LNCaP clone FGC (cell line): ENCODE measurements around the gene EMC1.
"Not testable (repeated sequence)": the region's sequence is repeated elsewhere in the genome, so short reads cannot be mapped to it uniquely, and the experiment has no call there.

Experiments used
- DNase-seq: peaks from one replicate; pipeline ENCODE4 v3.0.0-alpha.2; 2011; ENCODE audit warnings: low read depth
- H3K4me3 ChIP-seq: 2 replicates; pipeline ENCODE4 v1.5.1; 2011; ENCODE audit warnings: mild to moderate bottlenecking, low read depth, low read length, control low read depth
- CTCF ChIP-seq: IDR thresholded peaks from 2 replicates; pipeline ENCODE4 v1.5.1; 2012; ENCODE audit warnings: mild to moderate bottlenecking; ENCODE audit not compliant: control insufficient read depth, insufficient read depth; ENCODE audit errors: extremely low read depth

EMC1 gene

GRCh38 chr1:19251305-19252196 lies at the start of gene EMC1, which contains the start of gene MRTO4:
Gene EMC1 (minus strand): TSS chr1:19251524. CDS start chr1:19251509, 15 bp downstream.
Gene MRTO4 (plus strand): TSS chr1:19251805. CDS start chr1:19251836, 31 bp downstream.
- DNase-seq = no peak
- peak within 1 kb of the TSS; percentile 90 for H3K4me3 ChIP-seq
- no peak for TF ChIP-seq CTCF

- H3K4me3 ChIP-seq = no peak overlapping the region
- no peak for TF ChIP-seq CTCF
- DNase-seq = no peak
Measured at GRCh38 chr1:19300211-19300610, 48.9 kb upstream of the EMC1 start.

DNA sequence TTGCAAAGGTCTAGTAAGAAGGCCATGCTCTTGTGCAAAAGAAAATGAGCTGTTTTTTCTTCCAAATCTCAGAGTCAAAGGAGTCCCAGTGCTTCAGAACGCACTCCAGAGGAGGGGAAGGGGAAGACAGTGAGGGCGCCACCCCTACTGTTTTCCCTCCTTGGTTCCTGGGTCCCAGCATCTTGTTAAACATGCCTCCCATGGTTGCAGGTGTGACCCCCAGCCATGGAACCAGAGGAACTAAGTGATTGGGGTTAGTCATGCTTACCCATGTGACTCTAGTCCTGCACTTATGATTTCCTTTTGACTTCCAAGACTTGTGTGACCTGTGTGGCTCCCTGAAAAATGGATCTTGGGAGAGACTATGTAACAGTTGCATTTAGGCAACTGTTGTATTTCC lies 43.3 kb upstream of the EMC1 start:
- no peak for DNase-seq
- TF ChIP-seq CTCF = no peak
- H3K4me3 ChIP-seq = no peak overlapping the region

GRCh38 chr1:19289244-19289643 lies 37.9 kb upstream of the EMC1 start:
- TF ChIP-seq CTCF = no peak
- H3K4me3 ChIP-seq = no peak overlapping the region

DNA sequence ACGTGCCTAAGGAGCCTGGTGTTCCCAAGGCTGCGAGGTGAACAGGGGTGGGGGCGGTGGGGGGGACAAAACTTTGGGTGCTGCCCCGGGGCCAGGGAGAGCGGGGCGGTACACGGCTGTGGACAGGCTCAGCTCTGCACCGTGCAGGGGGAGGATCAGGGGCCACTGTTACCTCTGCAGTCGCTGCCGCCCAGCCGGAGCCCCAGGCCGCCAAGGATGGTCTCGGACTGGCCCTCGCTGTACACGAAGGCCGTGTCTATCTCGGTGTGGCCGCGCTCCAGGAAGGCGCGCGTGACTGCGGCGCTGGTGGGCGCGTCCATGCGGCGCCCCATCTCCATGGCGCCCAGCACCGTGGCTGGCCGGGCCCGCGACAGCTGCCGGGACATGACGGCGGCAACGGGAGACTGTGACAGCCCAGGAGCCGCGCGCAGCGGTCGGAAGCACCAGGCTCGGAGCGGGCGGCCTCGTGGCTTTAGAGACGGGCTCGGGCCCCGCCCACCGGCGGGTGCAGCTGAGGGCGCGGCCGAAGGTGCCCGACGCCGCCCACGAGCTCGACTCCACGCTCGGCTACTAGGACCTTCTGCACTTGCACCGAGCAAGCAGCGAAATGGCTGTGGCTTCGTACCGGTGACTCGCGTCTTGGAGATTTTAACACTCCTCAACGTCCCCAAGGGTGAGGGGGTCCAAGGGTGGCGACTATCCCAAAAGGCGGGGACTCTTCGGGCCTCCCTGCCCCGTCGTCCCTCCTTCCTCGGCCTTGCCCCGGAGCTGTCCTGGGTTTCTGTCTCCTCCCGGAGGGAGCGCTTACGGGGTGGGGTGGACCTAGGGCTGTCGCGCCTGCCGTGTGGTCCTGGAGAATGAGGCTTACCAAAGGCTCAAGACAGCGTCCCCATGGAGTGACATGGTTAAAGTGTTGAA lies 37.3 kb upstream of the EMC1 start, which contains the start of gene AKR7A3:
Gene AKR7A3, minus strand, starts transcription at position 447 of the 918 bp plus-strand sequence. Its CDS starts 61 bp downstream, at position 386.
- not testable (repeated sequence) for H3K4me3 ChIP-seq, DNase-seq

More at GRCh38 chr1:19289244-19289643, 37.9 kb upstream of the EMC1 start:
- no peak for DNase-seq

DNA sequence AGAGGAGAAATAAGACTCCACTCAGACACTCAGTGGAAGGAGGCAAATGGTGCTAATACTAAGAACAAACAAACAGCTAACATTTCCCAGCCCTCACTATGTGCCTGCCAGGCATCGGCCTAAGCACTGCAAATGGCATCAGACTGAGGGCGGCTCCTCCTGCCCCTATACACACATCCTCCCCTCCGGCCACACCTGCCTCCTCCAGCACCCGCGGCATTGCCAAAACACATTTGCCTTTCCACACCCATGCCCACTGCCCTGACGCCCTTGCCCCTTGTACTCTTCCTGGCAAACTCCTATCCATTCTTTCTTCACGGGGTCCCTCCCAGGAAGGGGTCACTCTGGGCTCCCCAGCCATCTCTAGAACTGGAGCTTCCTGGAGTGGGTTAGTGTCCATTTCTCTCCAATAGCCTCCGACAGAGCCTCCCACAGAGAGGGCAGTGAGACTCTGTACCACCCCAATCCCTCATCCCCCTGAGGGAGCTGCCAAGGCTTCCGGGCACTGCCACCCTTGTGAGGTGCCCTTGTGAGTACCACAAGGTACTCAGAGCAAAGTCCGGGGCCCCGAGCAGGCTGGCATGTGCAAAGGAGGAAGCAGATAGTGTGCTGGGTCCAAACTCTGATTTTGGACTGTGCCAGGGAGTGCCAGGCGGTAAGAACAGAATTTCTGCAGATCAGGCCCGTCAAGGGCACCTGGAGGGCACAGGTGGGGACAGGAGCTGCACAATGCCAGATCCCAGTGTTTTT lies 36.3 kb upstream of the EMC1 start:
- H3K4me3 ChIP-seq = no peak overlapping the region
- no peak for DNase-seq
- no peak for TF ChIP-seq CTCF

GRCh38 chr1:19285807-19286206 lies 34.5 kb upstream of the EMC1 start:
- H3K4me3 ChIP-seq, DNase-seq: not testable (repeated sequence)

DNA sequence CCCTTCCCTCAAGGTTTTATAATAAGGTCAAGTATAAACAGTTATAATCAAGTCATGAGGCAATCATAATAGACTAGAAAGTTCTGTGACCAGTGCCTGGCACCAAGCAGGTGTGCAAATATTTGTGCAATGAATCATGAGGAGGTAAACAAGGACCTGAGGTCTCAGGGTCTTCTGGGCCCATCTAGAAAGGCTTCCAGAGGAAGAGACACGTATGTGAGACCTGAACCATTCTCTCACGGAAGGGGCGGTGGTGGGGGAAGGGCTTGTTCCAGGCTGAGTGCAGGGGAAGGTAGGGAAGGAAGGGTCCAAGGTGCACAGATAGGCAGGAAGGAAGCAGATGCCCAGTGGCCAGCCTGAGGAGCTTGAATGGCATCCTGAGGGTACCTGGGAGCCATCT lies 34.0 kb upstream of the EMC1 start:
- not testable (repeated sequence) for H3K4me3 ChIP-seq, DNase-seq
